ENCODE measurements around the gene ZNF527. TPM values are rescaled to one million over a fixed set of nuclear protein-coding genes. Genes with fewer than 3 reads are reported as not detected.
"Not testable (repeated sequence)": the region's sequence is repeated elsewhere in the genome, so short reads cannot be mapped to it uniquely, and the experiment has no call there.

The ZNF527 gene
- total RNA-seq, 2 experiments from 2014 or later = 3.8 to 4.4 TPM

DNA sequence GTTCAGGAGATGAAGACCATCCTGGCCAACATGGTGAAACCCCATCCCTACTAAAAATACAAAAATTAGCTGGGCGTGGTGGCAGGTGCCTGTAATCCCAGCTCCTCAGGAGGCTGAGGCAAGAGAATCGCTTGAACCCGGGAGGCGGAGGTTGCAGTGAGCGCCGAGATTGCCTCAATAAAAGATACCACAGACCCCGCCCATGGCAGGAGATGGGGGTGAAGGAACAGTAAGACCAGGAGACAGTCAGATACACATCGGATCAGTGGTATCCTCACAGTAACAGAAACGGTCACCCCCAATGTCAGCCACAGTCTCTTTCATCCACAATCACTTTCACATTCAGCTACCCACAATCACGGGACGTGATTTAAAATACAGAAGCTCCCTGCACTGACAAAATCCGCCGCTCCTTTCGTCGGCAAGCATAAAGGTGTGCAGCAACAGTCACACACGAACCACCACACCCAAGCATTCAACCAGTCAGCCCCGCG, 466 bp upstream of the ZNF527 start:
- not testable (repeated sequence) for DNase-seq, H3K27me3 Mint-ChIP-seq
- CTCF ChIA-PET = interaction anchor here (1.0 to 1.2 kb wide), 3 partner anchors 51 to 224 kb away, joined by 3 to 4 read pairs (median 4); partner anchors contain the start of genes ZNF540 and ZNF571
- intact Hi-C loops (cut with micrococcal nuclease) = loop anchor here (2.0 to 5.0 kb wide), 3 partner anchors 38 to 398 kb away; partner anchors contain the start of gene ZNF585B
- Mint-ChIP-seq H3K4me1 (ENCODE audit: low read depth) (peaks cover 11% of the 10 kb centered on the region), H3K9me3 (peaks cover 19% of the 10 kb centered on the region), H3K27ac (peak overlapping the region; percentile 88), H3K4me3 (peak overlapping the region; percentile 93), H3K36me3 (peaks cover 15% of the 10 kb centered on the region)
- POLR2A ChIA-PET = interaction anchor here (0.8 to 2.2 kb wide), 8 partner anchors 36 to 1156 kb away, joined by 3 to 9 read pairs (median 4); partner anchors contain the start of genes ZNF146, ZNF383, ZNF540 and ZNF565

DNA sequence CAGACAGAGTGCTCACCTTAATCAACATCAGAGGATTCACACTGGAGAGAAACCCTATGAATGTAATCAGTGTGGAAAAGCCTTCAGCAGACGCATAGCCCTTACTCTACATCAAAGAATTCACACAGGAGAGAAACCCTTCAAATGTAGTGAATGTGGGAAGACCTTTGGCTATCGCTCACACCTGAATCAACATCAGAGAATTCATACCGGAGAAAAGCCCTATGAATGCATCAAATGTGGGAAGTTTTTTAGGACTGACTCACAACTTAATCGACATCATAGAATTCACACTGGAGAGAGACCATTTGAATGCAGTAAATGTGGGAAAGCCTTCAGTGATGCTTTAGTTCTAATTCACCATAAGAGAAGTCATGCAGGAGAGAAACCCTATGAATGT, 18.3 kb downstream of the ZNF527 start:
- ChIA-PET CTCF (no interaction called here), POLR2A (no interaction called here)
- Mint-ChIP-seq H3K4me3 (no peak overlapping the region), H3K4me1 (ENCODE audit: low read depth) (no peaks in the 10 kb centered on the region), H3K27ac (no peak overlapping the region), H3K9me3 (peaks cover 83% of the 10 kb centered on the region), H3K36me3 (peaks cover 70% of the 10 kb centered on the region), H3K27me3 (no peaks in the 10 kb centered on the region)
- intact Hi-C loops (cut with micrococcal nuclease) = no loop called here
- DNase-seq = no peak

DNA sequence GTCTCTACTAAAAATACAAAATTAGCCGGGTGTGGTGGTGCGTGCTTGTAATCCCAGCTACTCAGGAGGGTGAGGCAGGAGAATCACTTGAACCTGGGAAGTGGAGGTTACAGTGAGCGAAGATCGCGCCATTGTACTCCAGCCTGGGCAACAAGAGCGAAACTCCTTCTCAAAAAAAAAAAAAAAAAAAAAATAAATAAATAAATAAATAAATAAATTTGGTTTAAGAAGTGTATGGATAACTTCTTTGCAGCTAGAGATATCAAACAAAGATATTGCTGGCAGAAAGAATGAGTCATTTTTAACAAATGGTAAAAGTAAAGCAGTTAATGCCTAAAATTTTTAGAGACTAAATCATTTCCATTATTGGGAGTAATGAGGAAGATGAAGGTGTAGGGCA, 20.5 kb downstream of the ZNF527 start:
- H3K4me1 Mint-ChIP-seq (ENCODE audit: low read depth); CTCF ChIA-PET; POLR2A ChIA-PET; DNase-seq; H3K27ac Mint-ChIP-seq; intact Hi-C loops (cut with micrococcal nuclease); H3K27me3 Mint-ChIP-seq; H3K4me3 Mint-ChIP-seq: not testable (repeated sequence)
- H3K36me3 Mint-ChIP-seq = peaks cover 51% of the 10 kb centered on the region
- peaks cover 78% of the 10 kb centered on the region for H3K9me3 Mint-ChIP-seq

DNA sequence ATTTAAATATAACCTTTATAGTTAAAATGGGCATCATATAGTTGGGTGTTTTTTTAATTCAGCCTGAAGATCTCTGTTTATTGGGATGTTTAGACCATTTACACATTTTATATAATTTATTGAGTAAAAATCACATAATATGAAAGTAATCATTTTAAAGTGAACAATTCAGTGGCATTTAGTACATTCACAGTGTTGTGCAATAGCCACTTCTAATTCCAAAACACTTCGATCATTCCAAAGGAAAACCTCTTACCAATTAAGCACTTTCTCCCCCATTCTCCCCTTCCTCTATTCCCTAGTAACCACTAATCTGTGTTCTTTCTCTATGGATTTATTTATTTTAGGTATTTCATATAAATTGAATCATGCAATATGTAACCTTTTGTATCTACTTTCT, 30.2 kb downstream of the ZNF527 start:
- Mint-ChIP-seq H3K27ac (no peak overlapping the region), H3K4me3 (no peak overlapping the region), H3K9me3 (peaks cover 77% of the 10 kb centered on the region), H3K36me3 (peaks cover 35% of the 10 kb centered on the region), H3K4me1 (ENCODE audit: low read depth) (no peaks in the 10 kb centered on the region), H3K27me3 (no peaks in the 10 kb centered on the region)
- ChIA-PET POLR2A (no interaction called here), CTCF (no interaction called here)
- intact Hi-C loops (cut with micrococcal nuclease) = no loop called here
- no peak for DNase-seq

- no peak for DNase-seq
- POLR2A ChIA-PET = no interaction called here
- Mint-ChIP-seq H3K27me3 (no peaks in the 10 kb centered on the region), H3K4me3 (no peak overlapping the region), H3K27ac (no peak overlapping the region), H3K9me3 (peaks cover 83% of the 10 kb centered on the region), H3K4me1 (ENCODE audit: low read depth) (no peaks in the 10 kb centered on the region), H3K36me3 (peaks cover 36% of the 10 kb centered on the region)
- CTCF ChIA-PET = no interaction called here
- intact Hi-C loops (cut with micrococcal nuclease) = no loop called here
Observed at GRCh38 chr19:37403403-37403802, 32.5 kb downstream of the ZNF527 start.

- H3K27me3 Mint-ChIP-seq; POLR2A ChIA-PET; CTCF ChIA-PET; H3K4me3 Mint-ChIP-seq; DNase-seq; intact Hi-C loops (cut with micrococcal nuclease); H3K27ac Mint-ChIP-seq; H3K4me1 Mint-ChIP-seq (ENCODE audit: low read depth): not testable (repeated sequence)
- peaks cover 36% of the 10 kb centered on the region for H3K36me3 Mint-ChIP-seq
- H3K9me3 Mint-ChIP-seq = peaks cover 86% of the 10 kb centered on the region
Observed at GRCh38 chr19:37406140-37406846, 35.4 kb downstream of the ZNF527 start.

- ChIA-PET POLR2A (no interaction called here), CTCF (no interaction called here)
- H3K9me3 Mint-ChIP-seq = peaks cover 78% of the 10 kb centered on the region
- no peaks in the 10 kb centered on the region for H3K27me3 Mint-ChIP-seq
- no peaks in the 10 kb centered on the region for H3K4me1 Mint-ChIP-seq (ENCODE audit: low read depth)
- no peak overlapping the region for H3K27ac Mint-ChIP-seq
- peaks cover 62% of the 10 kb centered on the region for H3K36me3 Mint-ChIP-seq
- no peak for DNase-seq
- H3K4me3 Mint-ChIP-seq = no peak overlapping the region
- intact Hi-C loops (cut with micrococcal nuclease) = no loop called here
Observed at GRCh38 chr19:37412700-37413099, 41.8 kb downstream of the ZNF527 start.

- intact Hi-C loops (cut with micrococcal nuclease) = no loop called here
- H3K36me3 Mint-ChIP-seq = peaks cover 65% of the 10 kb centered on the region
- H3K27me3 Mint-ChIP-seq = no peaks in the 10 kb centered on the region
- ChIA-PET POLR2A (no interaction called here), CTCF (no interaction called here)
- no peaks in the 10 kb centered on the region for H3K4me1 Mint-ChIP-seq (ENCODE audit: low read depth)
- peaks cover 77% of the 10 kb centered on the region for H3K9me3 Mint-ChIP-seq
- no peak overlapping the region for H3K4me3 Mint-ChIP-seq
- no peak for DNase-seq
- no peak overlapping the region for H3K27ac Mint-ChIP-seq
Observed at GRCh38 chr19:37413313-37414084, 42.6 kb downstream of the ZNF527 start.

Other genes with a start within 250 kb of the ZNF527 start
- gene ZNF585A, start 198.4 kb upstream of the ZNF527 start, total RNA-seq = 10 to 100 TPM in 1 of 2 experiments, 1 to 10 TPM in 1; 7.5 to 11.9 TPM
- 1 to 10 TPM; 7.5 to 8.9 TPM for gene ZNF585B, start 160.6 kb upstream of the ZNF527 start, total RNA-seq
- 1 to 10 TPM; 7.7 TPM for gene ZNF383, start 152.9 kb upstream of the ZNF527 start, total RNA-seq
- gene ZNF569, start 96.3 kb downstream of the ZNF527 start, total RNA-seq = 1 to 10 TPM; 5.3 to 7.2 TPM
- 1 to 10 TPM; 4.3 TPM for gene ZNF570, start 98.3 kb downstream of the ZNF527 start, total RNA-seq
- gene ZNF793, start 135.8 kb downstream of the ZNF527 start, total RNA-seq = 1 to 10 TPM; 2.4 to 3.4 TPM
- gene ZNF571, start 223.7 kb downstream of the ZNF527 start, total RNA-seq = 1 to 10 TPM; 2.7 to 4.0 TPM
- gene ZNF540, start 223.8 kb downstream of the ZNF527 start, total RNA-seq = 1 to 10 TPM in 1 of 2 experiments, under 1 TPM in 1; 0.86 to 1.1 TPM